ENCODE measurements around the gene TBC1D2B.
"Not testable (repeated sequence)": the region's sequence is repeated elsewhere in the genome, so short reads cannot be mapped to it uniquely, and the experiment has no call there.

TBC1D2B gene

DNA sequence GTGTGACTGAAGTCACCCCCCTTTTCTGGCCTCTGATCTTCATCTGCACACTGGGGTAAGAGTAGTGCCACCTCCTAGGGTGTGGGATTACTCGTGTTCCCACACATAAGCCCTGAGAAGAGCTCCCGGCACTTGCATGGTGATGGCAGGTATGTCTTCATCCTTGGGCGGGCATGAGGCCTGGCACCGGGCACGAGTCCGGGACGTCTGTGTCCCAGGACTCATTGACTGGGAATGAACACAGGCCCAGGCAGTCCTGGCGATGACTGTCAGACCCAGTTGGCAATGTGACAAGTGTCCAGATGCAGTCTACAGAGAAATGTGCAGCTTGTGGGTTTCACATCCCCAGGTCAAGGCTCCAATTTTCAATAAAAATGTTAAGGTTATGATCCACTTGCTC is 78.9 kb downstream of the TBC1D2B start:
- DNase-seq: no peak

GRCh38 chr15:77997761-77998554 is 79.6 kb downstream of the TBC1D2B start:
- not testable (repeated sequence) for DNase-seq

DNA sequence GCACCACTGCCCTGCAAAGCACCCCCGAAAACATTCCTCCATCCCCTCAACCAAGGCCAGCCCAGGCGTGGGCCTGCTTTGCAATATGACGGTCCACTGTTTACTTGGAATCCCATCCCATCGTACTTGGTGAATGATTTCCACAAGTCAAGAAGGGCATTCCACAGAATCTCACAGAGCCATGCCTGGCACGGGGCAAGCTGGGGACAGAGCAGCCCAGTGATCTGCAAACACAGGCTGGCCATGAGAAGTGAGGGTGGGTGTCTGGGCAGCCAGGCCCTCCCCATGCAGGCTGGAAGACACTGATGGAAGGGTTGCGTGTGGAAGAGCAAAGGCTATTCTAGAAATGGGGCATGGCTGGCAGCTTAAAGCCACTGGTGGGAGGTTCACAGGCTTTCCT is 80.3 kb downstream of the TBC1D2B start:
- not testable (repeated sequence) for DNase-seq

GRCh38 chr15:77996713-77997171 is 80.8 kb downstream of the TBC1D2B start:
- not testable (repeated sequence) for DNase-seq

DNA sequence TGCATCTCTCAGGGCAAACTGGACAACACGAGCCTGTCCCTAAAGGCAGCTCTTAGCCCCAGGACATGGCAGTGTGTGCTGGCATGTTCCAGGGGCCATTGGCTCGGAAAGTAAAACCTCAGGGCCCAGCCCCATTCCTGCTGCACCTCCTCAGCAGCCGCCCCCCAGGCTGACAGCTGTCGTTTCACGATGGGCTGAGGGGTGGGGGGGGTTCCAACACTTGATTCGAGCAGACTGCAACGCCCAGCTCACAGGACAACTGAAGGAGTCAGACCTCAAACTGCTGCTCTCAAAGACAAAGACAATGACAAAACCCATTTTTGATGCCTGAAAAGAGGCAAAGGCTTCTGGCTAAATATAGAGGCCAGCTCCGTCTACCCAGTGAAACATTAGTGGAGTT is 81.3 kb downstream of the TBC1D2B start:
- not testable (repeated sequence) for DNase-seq

GRCh38 chr15:77995537-77995918 is 82.0 kb downstream of the TBC1D2B start:
- DNase-seq: not testable (repeated sequence)

GRCh38 chr15:77994893-77995536 is 82.5 kb downstream of the TBC1D2B start:
- DNase-seq: not testable (repeated sequence)

- DNase-seq: peak; percentile 34
Observed at GRCh38 chr15:77993970-77994693, 83.4 kb downstream of the TBC1D2B start.

DNA sequence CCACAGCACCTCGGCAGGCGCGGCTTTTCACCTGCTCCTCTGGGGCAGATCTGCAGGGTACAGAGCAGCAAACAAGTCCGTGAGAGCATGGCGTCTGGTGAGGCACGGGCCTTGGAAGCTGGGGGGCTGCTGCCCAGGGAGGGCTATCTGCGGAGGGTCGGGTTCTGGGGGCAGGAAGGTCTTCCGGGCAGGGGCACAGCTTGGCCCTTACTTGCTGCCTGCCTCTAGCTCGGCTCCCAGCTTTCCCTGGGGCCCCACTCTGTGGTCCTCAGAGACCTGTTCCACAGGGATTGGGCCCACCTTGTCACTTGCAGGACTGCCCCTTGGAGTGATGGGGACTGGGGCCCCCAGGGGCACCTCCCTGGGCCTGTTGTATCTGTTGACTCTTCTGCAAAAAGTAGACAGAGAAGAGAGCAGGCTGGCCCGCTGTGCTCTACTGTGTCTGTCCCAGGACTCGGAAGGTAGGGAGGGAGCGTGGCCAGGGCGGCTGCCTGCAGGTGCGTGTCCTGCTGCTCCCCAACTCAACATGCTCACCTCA is 84.1 kb downstream of the TBC1D2B start:
- DNase-seq: no peak

GRCh38 chr15:77992356-77993222 is 84.9 kb downstream of the TBC1D2B start:
- DNase-seq: no peak

GRCh38 chr15:77991658-77992201 is 85.8 kb downstream of the TBC1D2B start:
- not testable (repeated sequence) for DNase-seq

DNA sequence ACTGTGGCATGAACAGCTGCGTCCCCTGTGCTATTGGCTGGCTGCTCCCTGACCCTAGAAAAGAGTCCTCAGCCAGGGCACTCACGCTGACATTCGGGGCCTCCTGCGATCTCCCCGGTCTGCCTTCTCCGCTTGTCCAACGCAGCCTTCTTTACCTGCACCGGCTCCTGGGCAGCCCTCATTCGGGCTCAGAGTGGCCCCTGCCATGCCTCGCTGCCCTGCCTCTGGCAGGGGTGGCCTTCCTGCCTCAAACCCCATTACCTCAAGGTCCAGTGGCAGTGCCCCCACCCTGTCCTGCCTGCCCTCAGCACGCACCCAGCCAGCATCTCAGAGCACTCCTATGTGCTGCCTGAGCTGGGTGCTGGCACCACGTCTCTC is 86.5 kb downstream of the TBC1D2B start:
- DNase-seq: no peak

GRCh38 chr15:77989296-77990143 is 88.0 kb downstream of the TBC1D2B start:
- no peak for DNase-seq

DNA sequence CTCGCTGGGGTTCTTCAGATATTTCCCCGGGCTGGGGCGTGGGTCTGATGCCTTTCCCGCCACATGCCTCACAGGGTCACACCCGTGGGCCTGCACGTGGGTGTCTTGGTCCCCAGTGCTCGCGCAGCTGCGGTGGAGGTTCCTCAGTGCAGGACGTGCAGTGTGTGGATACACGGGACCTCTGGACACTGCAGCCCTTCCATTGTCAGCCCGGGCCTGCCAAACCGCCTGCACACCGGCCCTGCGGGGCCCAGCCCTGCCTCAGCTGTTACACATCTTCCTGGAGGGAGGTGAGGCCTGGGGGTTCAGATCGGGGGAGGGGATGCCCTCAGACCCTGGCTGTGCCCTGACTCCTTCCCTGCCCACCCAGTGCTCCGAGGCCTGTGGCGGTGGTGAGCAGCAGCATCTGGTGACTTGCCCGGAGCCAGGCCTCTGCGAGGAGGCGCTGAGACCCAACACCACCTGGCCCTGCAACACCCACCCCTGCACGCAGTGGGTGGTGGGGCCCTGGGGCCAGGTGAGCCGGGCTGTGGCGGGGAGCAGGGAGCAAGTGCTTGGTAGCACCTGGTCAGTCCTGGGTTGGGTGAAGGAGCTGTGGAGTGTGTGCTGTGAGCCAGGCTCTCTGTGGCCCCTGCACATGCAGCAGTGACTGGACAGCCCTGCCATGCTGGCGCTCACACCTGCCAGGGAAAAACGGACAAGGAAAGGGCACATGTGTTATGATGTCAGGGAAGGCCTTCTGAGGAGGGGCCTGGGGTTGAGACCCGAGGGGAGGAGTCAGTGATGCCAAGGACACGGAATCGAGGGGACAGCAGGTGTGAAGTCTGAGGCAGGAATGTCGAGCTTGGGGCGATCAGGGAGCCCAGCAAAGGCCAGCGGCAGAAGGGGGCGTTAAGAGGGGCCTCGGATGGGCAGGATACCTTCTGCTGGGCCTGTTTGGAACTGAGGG is 88.9 kb downstream of the TBC1D2B start:
- no peak for DNase-seq

GRCh38 chr15:77987765-77988136 is 89.8 kb downstream of the TBC1D2B start:
- not testable (repeated sequence) for DNase-seq

DNA sequence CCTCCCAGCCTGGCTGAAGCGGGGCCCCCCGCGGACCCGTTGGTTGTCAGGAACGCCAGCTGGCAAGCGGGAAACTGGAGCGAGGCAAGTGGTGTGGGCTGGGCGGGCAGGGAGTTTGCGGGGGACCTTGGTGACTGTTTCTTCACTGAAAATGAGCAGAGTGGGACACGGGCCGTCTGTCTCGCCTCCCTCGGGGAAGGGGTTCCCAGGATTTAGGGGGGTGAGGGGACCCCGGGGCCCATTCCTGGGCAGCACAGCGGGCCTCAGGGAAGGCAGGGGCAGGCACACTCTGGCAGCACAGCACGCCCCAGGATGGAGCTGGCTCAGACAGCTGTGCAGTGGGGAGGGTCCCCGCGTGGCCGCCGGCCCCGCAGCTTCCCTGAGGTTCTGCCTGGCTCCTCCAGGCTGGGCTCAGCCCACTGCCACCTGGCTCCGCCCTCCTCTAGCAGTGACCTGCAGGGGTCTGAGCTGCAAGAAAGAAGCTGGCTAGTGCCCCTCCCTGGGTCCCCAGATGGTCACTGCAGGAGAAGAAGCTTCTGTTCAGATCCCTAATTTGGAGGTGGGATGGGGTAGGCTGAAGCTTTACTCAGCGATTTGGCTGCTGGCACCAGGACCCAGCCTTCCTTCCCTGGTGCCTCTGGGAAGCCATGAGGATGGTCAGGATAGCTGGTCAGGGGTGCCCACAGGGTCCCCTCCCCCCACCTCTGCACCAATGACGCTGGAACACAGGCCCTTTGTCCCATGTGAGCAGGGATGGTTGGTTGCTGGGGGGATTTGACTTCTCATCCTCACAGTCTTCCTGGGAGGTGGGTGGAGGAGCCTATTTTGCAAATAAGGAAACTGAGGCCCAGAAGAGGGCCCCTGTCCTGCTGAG is 90.4 kb downstream of the TBC1D2B start:
- DNase-seq: no peak

GRCh38 chr15:77985931-77986480 is 91.5 kb downstream of the TBC1D2B start:
- DNase-seq: no peak

All from stimulated activated CD4-positive, alpha-beta T cell treated with anti-CD3 and anti-CD28 coated beads, Interleukin-15, amount 100 ng/mL, for 24 hours (primary cell).